OCI-LY7 (cell line): Measurements from ENCODE around the gene HS1BP3. TPM values are rescaled to one million over a fixed set of nuclear protein-coding genes. Genes with fewer than 3 reads are reported as not detected.

ENCODE experiments used
- BruUV-seq: library from RNA; stranded (reverse); fragments of 400-500 nt; replicated peaks from 2 replicates; lab custom pipeline; 2021; lab: Mats Ljungman, UMichigan
- CTCF ChIA-PET: fragments of 300-600 bp; sonication (Branson Sonifier 250); formaldehyde crosslinking; loops from one replicate; lab custom pipeline; 2022; ENCODE audit warnings: antibody characterized with exemption; ENCODE audit not compliant: unreplicated experiment; lab: Charles Lee
- POLR2A ChIA-PET: fragments of 300-600 bp; sonication (Branson Sonifier 250); formaldehyde crosslinking; loops from one replicate; lab custom pipeline; 2022; ENCODE audit warnings: antibody characterized with exemption; lab: Charles Lee
- DNase-seq: peaks from one replicate; pipeline ENCODE4 v3.0.0-alpha.2; 2015; ENCODE audit warnings: low spot score
- H2AFZ ChIP-seq: fragments of 200-600 bp; sonication (generic), shearing (Covaris generic); 2 replicates; pipeline ENCODE4 v1.6.1; 2014; ENCODE audit warnings: mild to moderate bottlenecking, antibody characterized with exemption, low read length, moderate library complexity
- H3K27ac ChIP-seq: fragments of 200-600 bp; sonication (generic); 2 replicates; pipeline ENCODE4 v1.5.1; 2014; ENCODE audit warnings: mixed run types, low read depth, mild to moderate bottlenecking, moderate library complexity, low read length, inconsistent platforms; ENCODE audit not compliant: poor library complexity, severe bottlenecking
- H3K36me3 ChIP-seq: fragments of 200-600 bp; sonication (generic); 2 replicates; pipeline ENCODE4 v1.6.1; 2014; ENCODE audit warnings: mild to moderate bottlenecking, antibody characterized with exemption, low read length, moderate library complexity, mixed read lengths; ENCODE audit not compliant: insufficient read depth
- H3K4me1 ChIP-seq: fragments of 200-600 bp; sonication (generic); 2 replicates; pipeline ENCODE4 v1.5.1; 2014; ENCODE audit warnings: mild to moderate bottlenecking, low read length; ENCODE audit not compliant: insufficient read depth, poor library complexity, severe bottlenecking
- H3K4me2 ChIP-seq: fragments of 200-600 bp; sonication (generic); 2 replicates; pipeline ENCODE4 v1.6.1; 2014; ENCODE audit warnings: mild to moderate bottlenecking, low read length
- H3K4me3 ChIP-seq: fragments of 200-600 bp; sonication (generic); 2 replicates; pipeline ENCODE4 v1.5.1; 2014; ENCODE audit warnings: mild to moderate bottlenecking, low read depth, low read length; ENCODE audit not compliant: poor library complexity, severe bottlenecking
- H3K79me2 ChIP-seq: fragments of 200-600 bp; sonication (generic); 2 replicates; pipeline ENCODE4 v1.6.1; 2016; ENCODE audit warnings: low read depth, mild to moderate bottlenecking, low read length, moderate library complexity, mixed read lengths; ENCODE audit not compliant: insufficient read depth
- H3K9me2 ChIP-seq: fragments of 200-600 bp; sonication (generic); 2 replicates; pipeline ENCODE4 v1.6.1; 2016; ENCODE audit warnings: mild to moderate bottlenecking, low read length, mixed read lengths; ENCODE audit not compliant: insufficient read depth
- H3K9me3 ChIP-seq: fragments of 200-600 bp; sonication (generic); 2 replicates; pipeline ENCODE4 v1.6.1; 2014; ENCODE audit warnings: mild to moderate bottlenecking, mixed run types, low read length, mixed read lengths
- H4K20me1 ChIP-seq: fragments of 200-600 bp; sonication (generic); 2 replicates; pipeline ENCODE4 v1.6.1; 2014; ENCODE audit warnings: mild to moderate bottlenecking, antibody characterized with exemption, low read length, moderate library complexity, mixed read lengths; ENCODE audit not compliant: insufficient read depth
- EZH2phosphoT487 ChIP-seq: fragments of 200-600 bp; sonication (generic); IDR thresholded peaks from 2 replicates; pipeline ENCODE4 v1.6.1; 2018; ENCODE audit warnings: low read depth, borderline replicate concordance, mild to moderate bottlenecking, mixed run types, antibody characterized with exemption, low read length, moderate library complexity, mixed read lengths
- intact Hi-C: fragments of 100-400 bp; cut with micrococcal nuclease; formaldehyde crosslinking; loops from one replicate; pipeline ENCODE4 v1.10.0; 2022; ENCODE audit not compliant: unreplicated experiment
- total RNA-seq, 2 experiments: library from RNA; depleted of rRNA in 1 of 2; stranded (reverse); fragments of >200 nt in 1 of 2; shearing (Covaris generic) in 1 of 2; gene quantifications; 2 replicates each; pipeline ENCODE4 v1.2.3, GENCODE V29; 2014 to 2022
- TF ChIP-seq, protein P1 (sequence below): fragments of 200-600 bp; sonication (generic); conservative IDR thresholded peaks from 2 replicates; pipeline ENCODE4 v1.5.1; 2014; ENCODE audit warnings: mild to moderate bottlenecking, antibody characterized with exemption, low read length, moderate library complexity, mixed read lengths

HS1BP3 gene
- total RNA-seq, 2 experiments from 2014 or later: 10.6 to 15.2 TPM

DNA sequence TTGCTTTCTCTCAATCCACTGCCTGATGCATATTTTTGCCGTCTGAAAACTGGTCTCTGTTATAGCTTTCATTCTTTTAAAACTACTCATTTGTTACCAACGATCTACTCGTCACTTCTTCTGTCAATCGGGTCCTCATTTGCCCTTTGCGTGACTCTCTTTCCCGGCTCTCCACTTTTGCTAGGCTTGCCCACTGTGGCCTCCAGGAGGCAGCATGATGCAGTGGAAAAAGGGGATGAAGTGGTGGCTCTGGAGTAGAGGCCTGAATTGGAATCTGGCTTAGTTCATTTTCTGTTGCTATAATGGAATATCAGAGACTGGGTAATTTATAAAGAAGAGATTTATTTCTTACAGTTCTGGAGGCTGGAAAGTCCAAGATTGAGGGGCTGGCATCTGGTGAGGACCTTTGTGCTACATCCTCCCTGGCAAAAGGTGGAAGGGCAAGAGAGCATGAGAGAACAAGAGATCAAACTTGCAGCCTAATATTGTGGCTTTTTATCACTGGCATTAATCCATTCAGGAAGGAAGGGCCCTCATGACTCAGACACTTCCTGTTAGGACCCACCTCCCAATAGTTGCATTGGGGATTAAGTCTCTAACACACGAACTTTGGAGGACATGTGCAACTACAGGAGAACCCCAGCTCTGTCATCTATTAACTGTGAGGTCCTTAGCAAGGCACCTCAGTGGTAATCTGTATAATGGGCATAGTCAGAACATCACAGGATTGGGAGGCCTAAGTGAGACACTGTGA is 31.4 kb upstream of the HS1BP3 start:
- no peak overlapping the region for H3K27ac ChIP-seq

DNA sequence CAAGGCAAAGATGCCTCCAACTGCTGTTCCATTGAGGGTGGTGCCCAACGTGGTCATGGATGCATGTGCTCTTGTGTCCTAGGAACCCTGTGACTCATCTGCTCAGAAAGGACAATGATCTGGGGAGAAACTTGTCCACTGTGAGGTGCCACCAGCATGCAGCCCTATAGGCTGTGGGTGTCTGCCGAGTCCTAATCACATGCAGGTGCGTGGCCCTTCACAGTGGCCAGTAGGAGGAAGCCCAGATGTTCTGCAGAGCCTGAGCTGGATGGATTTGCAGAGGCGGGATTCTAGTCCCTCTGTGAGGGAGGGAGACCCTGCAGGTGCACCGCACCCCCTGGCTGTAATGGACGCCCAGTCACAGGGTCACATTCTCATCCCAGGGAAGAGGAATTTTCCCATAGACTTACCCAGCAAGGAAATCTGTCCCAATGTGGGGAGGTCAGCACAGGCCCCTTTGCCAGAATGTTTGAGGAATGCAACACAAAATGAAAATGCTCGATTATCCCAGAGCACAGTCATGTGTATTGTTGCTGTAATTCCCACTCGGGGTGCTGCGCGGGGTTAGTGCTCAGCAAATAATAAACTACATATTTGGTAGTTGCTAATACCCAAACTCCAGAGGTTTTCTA is 30.0 kb upstream of the HS1BP3 start:
- Histone ChIP-seq H3K27ac (no peak overlapping the region), H4K20me1 (no peaks in the 10 kb centered on the region), H3K36me3 (peaks cover 7% of the 10 kb centered on the region; the same call in 1 of the 2 replicates), H3K4me1 (peaks cover 32% of the 10 kb centered on the region), H3K9me3 (no peaks in the 10 kb centered on the region), H3K4me3 (no peak overlapping the region), H3K79me2 (no peaks in the 10 kb centered on the region), H3K4me2 (no peak overlapping the region), H3K9me2 (no peaks in the 10 kb centered on the region), H2AFZ (no peak overlapping the region)
- no peak for TF ChIP-seq EZH2phosphoT487
- TF ChIP-seq, protein P1, sequence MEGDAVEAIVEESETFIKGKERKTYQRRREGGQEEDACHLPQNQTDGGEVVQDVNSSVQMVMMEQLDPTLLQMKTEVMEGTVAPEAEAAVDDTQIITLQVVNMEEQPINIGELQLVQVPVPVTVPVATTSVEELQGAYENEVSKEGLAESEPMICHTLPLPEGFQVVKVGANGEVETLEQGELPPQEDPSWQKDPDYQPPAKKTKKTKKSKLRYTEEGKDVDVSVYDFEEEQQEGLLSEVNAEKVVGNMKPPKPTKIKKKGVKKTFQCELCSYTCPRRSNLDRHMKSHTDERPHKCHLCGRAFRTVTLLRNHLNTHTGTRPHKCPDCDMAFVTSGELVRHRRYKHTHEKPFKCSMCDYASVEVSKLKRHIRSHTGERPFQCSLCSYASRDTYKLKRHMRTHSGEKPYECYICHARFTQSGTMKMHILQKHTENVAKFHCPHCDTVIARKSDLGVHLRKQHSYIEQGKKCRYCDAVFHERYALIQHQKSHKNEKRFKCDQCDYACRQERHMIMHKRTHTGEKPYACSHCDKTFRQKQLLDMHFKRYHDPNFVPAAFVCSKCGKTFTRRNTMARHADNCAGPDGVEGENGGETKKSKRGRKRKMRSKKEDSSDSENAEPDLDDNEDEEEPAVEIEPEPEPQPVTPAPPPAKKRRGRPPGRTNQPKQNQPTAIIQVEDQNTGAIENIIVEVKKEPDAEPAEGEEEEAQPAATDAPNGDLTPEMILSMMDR: no peak
- CTCF ChIA-PET: no interaction called here
- DNase-seq: no peak
- BruUV-seq: no TSS peak
- POLR2A ChIA-PET: no interaction called here
- intact Hi-C loops: no loop called here

More for the DNA sequence above, 31.4 kb upstream of the HS1BP3 start:
- Histone ChIP-seq H3K9me3 (no peaks in the 10 kb centered on the region), H2AFZ (no peak overlapping the region), H3K79me2 (no peaks in the 10 kb centered on the region), H4K20me1 (no peaks in the 10 kb centered on the region), H3K36me3 (peaks cover 22% of the 10 kb centered on the region; the same call in 1 of the 2 replicates), H3K9me2 (no peaks in the 10 kb centered on the region), H3K4me1 (peaks cover 17% of the 10 kb centered on the region), H3K4me3 (no peak overlapping the region), H3K4me2 (no peak overlapping the region)
- BruUV-seq: no TSS peak
- CTCF ChIA-PET: interaction anchor here (0.7 kb wide), 1 partner anchor 283 kb away, joined by 3 read pairs; no protein-coding TSS in a partner anchor
- TF ChIP-seq, protein P1: peak; percentile 75
- TF ChIP-seq EZH2phosphoT487: no peak
- intact Hi-C loops: no loop called here
- no peak for DNase-seq
- POLR2A ChIA-PET: interaction anchor here (1.1 to 1.6 kb wide), 2 partner anchors 9 to 17 kb away, joined by 3 to 5 read pairs; no protein-coding TSS in a partner anchor
